Measurements from ENCODE around the gene TADA2A. TPM values are rescaled to one million over a fixed set of nuclear protein-coding genes. Genes with fewer than 3 reads are reported as not detected.
"Not testable (repeated sequence)": the region's sequence is repeated elsewhere in the genome, so short reads cannot be mapped to it uniquely, and the experiment has no call there.

TADA2A gene
- total RNA-seq, 2 donors from 2014 or later = 26.9 to 31.6 TPM

GRCh38 chr17:37447641-37448040, 41.0 kb downstream of the TADA2A start:
- Histone ChIP-seq H3K9ac (ENCODE audit: extremely low read depth, low read length, poor library complexity, severe bottlenecking) (no peak overlapping the region), H3K27me3 (ENCODE audit: control insufficient read depth, insufficient read depth, low read length, poor library complexity, severe bottlenecking) (no peaks in the 10 kb centered on the region), H3K4me1 (ENCODE audit: control insufficient read depth, insufficient read depth, low read length) (peaks cover 3% of the 10 kb centered on the region), H3K36me3 (ENCODE audit: control insufficient read depth, insufficient read depth, low read length) (peaks cover 46% of the 10 kb centered on the region), H3K9me3 (ENCODE audit: control insufficient read depth, low read length) (no peaks in the 10 kb centered on the region), H3K27ac (ENCODE audit: low read depth, low read length) (no peak overlapping the region), H3K4me3 (ENCODE audit: low read length) (no peak overlapping the region)
- peaks cover 35% of the 10 kb centered on the region for H3K4me1 Mint-ChIP-seq
- 86 to 89% methylated on average over 1 of the region's 1 CpG for WGBS, 2 experiments (ENCODE audit: insufficient coverage in 1 of 2, insufficient read length in 1 of 2)
- peaks cover 40% of the 10 kb centered on the region for H3K36me3 Mint-ChIP-seq (ENCODE audit: low read depth)
- H3K4me3 Mint-ChIP-seq = no peak overlapping the region
- H3K27me3 Mint-ChIP-seq (ENCODE audit: insufficient read depth) = no peaks in the 10 kb centered on the region
- H3K27ac Mint-ChIP-seq = peak overlapping the region; percentile 80
- H3K9me3 Mint-ChIP-seq = no peaks in the 10 kb centered on the region
- no peak for DNase-seq
- no peak for TF ChIP-seq CTCF (conservative IDR thresholded peaks at IDR 0.05)

- Mint-ChIP-seq H3K27ac (peak overlapping the region; percentile 85), H3K27me3 (ENCODE audit: insufficient read depth) (no peaks in the 10 kb centered on the region), H3K9me3 (no peaks in the 10 kb centered on the region), H3K4me1 (peaks cover 35% of the 10 kb centered on the region), H3K4me3 (no peak overlapping the region), H3K36me3 (ENCODE audit: low read depth) (peaks cover 32% of the 10 kb centered on the region)
- Histone ChIP-seq H3K36me3 (ENCODE audit: control insufficient read depth, insufficient read depth, low read length) (peaks cover 30% of the 10 kb centered on the region), H3K9ac (ENCODE audit: extremely low read depth, low read length, poor library complexity, severe bottlenecking) (no peak overlapping the region), H3K27me3 (ENCODE audit: control insufficient read depth, insufficient read depth, low read length, poor library complexity, severe bottlenecking) (no peaks in the 10 kb centered on the region), H3K4me3 (ENCODE audit: low read length) (no peak overlapping the region), H3K9me3 (ENCODE audit: control insufficient read depth, low read length) (no peaks in the 10 kb centered on the region), H3K27ac (ENCODE audit: low read depth, low read length) (no peak overlapping the region), H3K4me1 (ENCODE audit: control insufficient read depth, insufficient read depth, low read length) (peaks cover 3% of the 10 kb centered on the region)
- TF ChIP-seq CTCF (conservative IDR thresholded peaks at IDR 0.05) = no peak
- DNase-seq = peak; percentile 55
- 91 to 93% methylated on average over 5 to 6 of the region's 6 CpGs for WGBS, 2 experiments (ENCODE audit: insufficient coverage in 1 of 2, insufficient read length in 1 of 2)
These were observed 43.4 kb downstream of the TADA2A start for GRCh38 chr17:37450112-37450511.

- WGBS, 2 experiments (ENCODE audit: insufficient coverage in 1 of 2, insufficient read length in 1 of 2) = 50% methylated on average over 2 of the region's 3 CpGs; no CpG with 5 or more reads in 1 of the 2 experiments
- not testable (repeated sequence) for H3K4me1 Mint-ChIP-seq; H3K4me1 ChIP-seq (ENCODE audit: control insufficient read depth, insufficient read depth, low read length)
These were observed 51.1 kb downstream of the TADA2A start for GRCh38 chr17:37457801-37458200.

GRCh38 chr17:37458805-37459204, 52.1 kb downstream of the TADA2A start:
- Histone ChIP-seq H3K9me3 (ENCODE audit: control insufficient read depth, low read length) (no peaks in the 10 kb centered on the region), H3K4me3 (ENCODE audit: low read length) (no peak overlapping the region), H3K27me3 (ENCODE audit: control insufficient read depth, insufficient read depth, low read length, poor library complexity, severe bottlenecking) (no peaks in the 10 kb centered on the region), H3K36me3 (ENCODE audit: control insufficient read depth, insufficient read depth, low read length) (peaks cover 40% of the 10 kb centered on the region), H3K9ac (ENCODE audit: extremely low read depth, low read length, poor library complexity, severe bottlenecking) (no peak overlapping the region), H3K27ac (ENCODE audit: low read depth, low read length) (no peak overlapping the region), H3K4me1 (ENCODE audit: control insufficient read depth, insufficient read depth, low read length) (no peaks in the 10 kb centered on the region)
- no peak for TF ChIP-seq CTCF (conservative IDR thresholded peaks at IDR 0.05)
- no peaks in the 10 kb centered on the region for H3K27me3 Mint-ChIP-seq (ENCODE audit: insufficient read depth)
- WGBS, 2 experiments (ENCODE audit: insufficient coverage in 1 of 2, insufficient read length in 1 of 2) = 95 to 100% methylated on average over 2 of the region's 3 CpGs
- peaks cover 19% of the 10 kb centered on the region for H3K36me3 Mint-ChIP-seq (ENCODE audit: low read depth)
- no peaks in the 10 kb centered on the region for H3K9me3 Mint-ChIP-seq
- H3K27ac Mint-ChIP-seq = no peak overlapping the region
- no peak for DNase-seq
- no peak overlapping the region for H3K4me3 Mint-ChIP-seq
- peaks cover 4% of the 10 kb centered on the region for H3K4me1 Mint-ChIP-seq

More at GRCh38 chr17:37457801-37458200, 51.1 kb downstream of the TADA2A start:
- H3K4me3 ChIP-seq (ENCODE audit: low read length); H3K27me3 ChIP-seq (ENCODE audit: control insufficient read depth, insufficient read depth, low read length, poor library complexity, severe bottlenecking); H3K9me3 Mint-ChIP-seq; H3K27ac ChIP-seq (ENCODE audit: low read depth, low read length); DNase-seq; H3K4me3 Mint-ChIP-seq; H3K27ac Mint-ChIP-seq; H3K27me3 Mint-ChIP-seq (ENCODE audit: insufficient read depth); H3K9me3 ChIP-seq (ENCODE audit: control insufficient read depth, low read length); H3K9ac ChIP-seq (ENCODE audit: extremely low read depth, low read length, poor library complexity, severe bottlenecking): not testable (repeated sequence)
- peaks cover 37% of the 10 kb centered on the region for H3K36me3 ChIP-seq (ENCODE audit: control insufficient read depth, insufficient read depth, low read length)
- H3K36me3 Mint-ChIP-seq (ENCODE audit: low read depth) = peaks cover 23% of the 10 kb centered on the region
